ENCODE results near the gene LRFN2. TPM values are rescaled to one million over a fixed set of nuclear protein-coding genes. Genes with fewer than 3 reads are reported as not detected.

Gene LRFN2
- polyA plus RNA-seq, 3 donors = not detected

DNA sequence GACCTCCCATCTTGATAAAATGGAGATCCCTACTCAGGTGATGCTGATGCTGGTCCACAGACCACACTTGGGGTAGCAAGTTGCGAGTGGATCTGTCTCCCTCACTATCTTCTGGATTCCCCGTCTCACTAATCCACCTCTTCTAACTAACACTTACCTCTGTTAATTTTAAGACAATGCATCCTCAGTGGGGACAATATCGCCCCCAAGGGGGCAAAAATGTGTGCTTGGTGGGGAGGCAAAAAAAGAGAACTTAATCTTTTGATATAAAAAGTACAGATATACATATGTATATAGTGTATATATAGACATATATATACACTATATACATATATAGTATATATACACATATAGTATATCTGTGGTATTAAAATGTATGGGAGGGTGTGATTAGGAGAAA lies 4.3 kb downstream of the LRFN2 start:
- Histone ChIP-seq H3K4me3 (replicated peaks in 1 of 3; ENCODE audit: low read depth in 2 of 3, low read length in 3 of 3) (no peak overlapping the region), H3K4me1 (ENCODE audit: control insufficient read depth in 1 of 2, insufficient read depth in 2 of 2, low read length in 2 of 2) (peaks cover 4 to 16% of the 10 kb centered on the region in 2 donors), H3K36me3 (replicated peaks in 1 of 2; ENCODE audit: control insufficient read depth in 1 of 2, insufficient read depth in 2 of 2, low read length in 2 of 2) (no peaks in the 10 kb centered on the region), H3K27me3 (ENCODE audit: control insufficient read depth in 2 of 2, insufficient read depth in 2 of 2, low read length in 2 of 2) (peaks cover 14 to 33% of the 10 kb centered on the region in 2 donors), H4K20me1 (ENCODE audit: insufficient read depth, low read length) (no peaks in the 10 kb centered on the region), H3K79me2 (ENCODE audit: insufficient read depth, low read length) (no peaks in the 10 kb centered on the region), H3K9ac (ENCODE audit: insufficient read depth, low read length, poor library complexity, severe bottlenecking) (no peak overlapping the region), H3K27ac (ENCODE audit: low read depth in 1 of 2, low read length in 2 of 2) (no peak overlapping the region), H2AFZ (ENCODE audit: insufficient read depth, low read depth, low read length, poor library complexity, severe bottlenecking) (no peak overlapping the region), H3K4me2 (replicated peaks; ENCODE audit: extremely low read depth, low read length, poor library complexity, severe bottlenecking) (no peak overlapping the region), H3K9me3 (replicated peaks in 1 of 2; ENCODE audit: control insufficient read depth in 1 of 2, insufficient read depth in 1 of 2, low read length in 2 of 2) (no peaks in the 10 kb centered on the region)
- intact Hi-C loops (cut with micrococcal nuclease) = no loop called here
- Mint-ChIP-seq H3K4me1 (peaks cover 7% of the 10 kb centered on the region), H3K4me3 (no peak overlapping the region), H3K36me3 (peaks cover 0 to 2% of the 10 kb centered on the region in 2 donors), H3K27ac (peak overlapping the region in 1 of 7 donors; percentile 3), H3K27me3 (ENCODE audit: low read depth in 3 of 3) (peaks cover 27 to 35% (median 30%) of the 10 kb centered on the region in 3 donors), H3K9me3 (peaks cover 0 to 7% (median 0%) of the 10 kb centered on the region in 7 donors)
- DNase-seq = no peak
- no CpG with 5 or more reads among the region's 3 CpGs for WGBS (ENCODE audit: insufficient coverage)
- TF ChIP-seq, protein P1, sequence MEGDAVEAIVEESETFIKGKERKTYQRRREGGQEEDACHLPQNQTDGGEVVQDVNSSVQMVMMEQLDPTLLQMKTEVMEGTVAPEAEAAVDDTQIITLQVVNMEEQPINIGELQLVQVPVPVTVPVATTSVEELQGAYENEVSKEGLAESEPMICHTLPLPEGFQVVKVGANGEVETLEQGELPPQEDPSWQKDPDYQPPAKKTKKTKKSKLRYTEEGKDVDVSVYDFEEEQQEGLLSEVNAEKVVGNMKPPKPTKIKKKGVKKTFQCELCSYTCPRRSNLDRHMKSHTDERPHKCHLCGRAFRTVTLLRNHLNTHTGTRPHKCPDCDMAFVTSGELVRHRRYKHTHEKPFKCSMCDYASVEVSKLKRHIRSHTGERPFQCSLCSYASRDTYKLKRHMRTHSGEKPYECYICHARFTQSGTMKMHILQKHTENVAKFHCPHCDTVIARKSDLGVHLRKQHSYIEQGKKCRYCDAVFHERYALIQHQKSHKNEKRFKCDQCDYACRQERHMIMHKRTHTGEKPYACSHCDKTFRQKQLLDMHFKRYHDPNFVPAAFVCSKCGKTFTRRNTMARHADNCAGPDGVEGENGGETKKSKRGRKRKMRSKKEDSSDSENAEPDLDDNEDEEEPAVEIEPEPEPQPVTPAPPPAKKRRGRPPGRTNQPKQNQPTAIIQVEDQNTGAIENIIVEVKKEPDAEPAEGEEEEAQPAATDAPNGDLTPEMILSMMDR (IDR thresholded peaks at IDR 0.05) = no peak

DNA sequence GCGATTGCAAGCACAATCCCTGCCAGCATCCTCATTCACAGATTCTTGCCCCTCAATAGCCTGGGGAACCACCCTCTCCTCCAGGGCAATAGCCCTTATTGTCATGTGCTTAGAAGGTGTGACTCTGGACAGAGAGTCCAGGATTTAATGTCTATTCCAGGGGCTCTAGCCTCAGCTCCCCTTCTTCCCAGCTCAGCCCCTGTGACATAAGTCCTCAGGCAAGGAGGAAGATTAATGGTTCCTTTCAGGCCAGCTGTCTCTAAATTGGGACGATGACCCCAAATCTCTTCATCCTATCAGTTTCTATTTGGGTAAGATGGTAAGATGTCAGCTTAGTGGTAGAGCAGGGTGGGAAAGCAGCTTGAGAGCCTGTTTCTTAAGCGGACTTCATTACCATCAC lies 8.1 kb downstream of the LRFN2 start:
- TF ChIP-seq, protein P1 (IDR thresholded peaks at IDR 0.05) = no peak
- intact Hi-C loops (cut with micrococcal nuclease) = no loop called here
- no peak overlapping the region for H2AFZ ChIP-seq (ENCODE audit: insufficient read depth, low read depth, low read length, poor library complexity, severe bottlenecking)

More for the DNA sequence above, 8.1 kb downstream of the LRFN2 start:
- no peaks in the 10 kb centered on the region for H3K4me1 ChIP-seq (ENCODE audit: control insufficient read depth in 1 of 2, insufficient read depth in 2 of 2, low read length in 2 of 2)
- no peaks in the 10 kb centered on the region for H3K36me3 ChIP-seq (replicated peaks in 1 of 2; ENCODE audit: control insufficient read depth in 1 of 2, insufficient read depth in 2 of 2, low read length in 2 of 2)
- peaks cover 0 to 2% of the 10 kb centered on the region in 2 donors for H3K27me3 ChIP-seq (ENCODE audit: control insufficient read depth in 2 of 2, insufficient read depth in 2 of 2, low read length in 2 of 2)
- Mint-ChIP-seq H3K27ac (no peak overlapping the region), H3K4me1 (no peaks in the 10 kb centered on the region), H3K27me3 (ENCODE audit: low read depth in 3 of 3) (peaks cover 2 to 5% (median 4%) of the 10 kb centered on the region in 3 donors), H3K9me3 (no peaks in the 10 kb centered on the region), H3K4me3 (no peak overlapping the region), H3K36me3 (no peaks in the 10 kb centered on the region)
- H4K20me1 ChIP-seq (ENCODE audit: insufficient read depth, low read length) = no peaks in the 10 kb centered on the region
- H3K4me2 ChIP-seq (replicated peaks; ENCODE audit: extremely low read depth, low read length, poor library complexity, severe bottlenecking) = no peak overlapping the region
- no peak overlapping the region for H3K4me3 ChIP-seq (replicated peaks in 1 of 3; ENCODE audit: low read depth in 2 of 3, low read length in 3 of 3)
- no peak overlapping the region for H3K27ac ChIP-seq (ENCODE audit: low read depth in 1 of 2, low read length in 2 of 2)
- H3K9ac ChIP-seq (ENCODE audit: insufficient read depth, low read length, poor library complexity, severe bottlenecking) = no peak overlapping the region
- DNase-seq = no peak
- H3K79me2 ChIP-seq (ENCODE audit: insufficient read depth, low read length) = no peaks in the 10 kb centered on the region
- WGBS (ENCODE audit: insufficient coverage) = 80% methylated on average over 2 of the region's 3 CpGs
- no peaks in the 10 kb centered on the region for H3K9me3 ChIP-seq (replicated peaks in 1 of 2; ENCODE audit: control insufficient read depth in 1 of 2, insufficient read depth in 1 of 2, low read length in 2 of 2)

All from CD14-positive monocyte (primary cell).